ENCODE results near the gene CFAP100.

- TF ChIP-seq CTCF (IDR thresholded peaks at IDR 0.05) (no peak), EZH2 (IDR thresholded peaks at IDR 0.05) (no peak)
Observed at GRCh38 chr3:126485956-126486355, 91.2 kb downstream of the CFAP100 start.

Measured in neural progenitor cell (in vitro differentiated cells).